ENCODE measurements around the gene CYP19A1. TPM values are rescaled to one million over a fixed set of nuclear protein-coding genes. Genes with fewer than 3 reads are reported as not detected.

CYP19A1 gene
- total RNA-seq, 2 experiments from 2014 or later = not detected

DNA sequence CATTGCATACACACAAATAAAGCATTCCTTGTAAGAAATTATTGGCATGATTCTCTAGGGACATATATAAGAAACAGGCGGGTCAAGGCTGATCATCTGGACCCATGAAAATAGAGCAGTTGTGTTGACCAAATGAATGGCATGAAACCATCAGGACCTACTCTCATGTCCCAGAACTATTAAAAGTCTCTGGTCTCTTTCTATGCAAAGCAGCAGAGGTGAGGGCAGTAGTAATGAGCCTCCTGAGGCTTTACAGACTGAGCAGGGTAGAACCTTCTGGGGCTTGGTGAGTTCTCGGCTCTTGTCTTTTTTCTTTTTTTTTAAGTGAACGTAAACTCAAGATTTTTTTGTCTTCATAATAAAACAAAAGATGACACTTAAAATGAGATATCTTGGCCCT is 12.3 kb upstream of the CYP19A1 start:
- peaks cover 39% of the 10 kb centered on the region for H3K27me3 Mint-ChIP-seq
- DNase-seq = no peak
- ChIA-PET POLR2A (no interaction called here), CTCF (interaction anchor here (1.0 kb wide), 1 partner anchor 32 kb away, joined by 4 read pairs; no protein-coding TSS in a partner anchor)
- no peaks in the 10 kb centered on the region for H3K9me3 Mint-ChIP-seq
- no peaks in the 10 kb centered on the region for H3K36me3 Mint-ChIP-seq (ENCODE audit: low read depth)
- no peak overlapping the region for H3K27ac Mint-ChIP-seq
- no peak overlapping the region for H3K4me3 Mint-ChIP-seq
- peaks cover 5% of the 10 kb centered on the region for H3K4me1 Mint-ChIP-seq

DNA sequence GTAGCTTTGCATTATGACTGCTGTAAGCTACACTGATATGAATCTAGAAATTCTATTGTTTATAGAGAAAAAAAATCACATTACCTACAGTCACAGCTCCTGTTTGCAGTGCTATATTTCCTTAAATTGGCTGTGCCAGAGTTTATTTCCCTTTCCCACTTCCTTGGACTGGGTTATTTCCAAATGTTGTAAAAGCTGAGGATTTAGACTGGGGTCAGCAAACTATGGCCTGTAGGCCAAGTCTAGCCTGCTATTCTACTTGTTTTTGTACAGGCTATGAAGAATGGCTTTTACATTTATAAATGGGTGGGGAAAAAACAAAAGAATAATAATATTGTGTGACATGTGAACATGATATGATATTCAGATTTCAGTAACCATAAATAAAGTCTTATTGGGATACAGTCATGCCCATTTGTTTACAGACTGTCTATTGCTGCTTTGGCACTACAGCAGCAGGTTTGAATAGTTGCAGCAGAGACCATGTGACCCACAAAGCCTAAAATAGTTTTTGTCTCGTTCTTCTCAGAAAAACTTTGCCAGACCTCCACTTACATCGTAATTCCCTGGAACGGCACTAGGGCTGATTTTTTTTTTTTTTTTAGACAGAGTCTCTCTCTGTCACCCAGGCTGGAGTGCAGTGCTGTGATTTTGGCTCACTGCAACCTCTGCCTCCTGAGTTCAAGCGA is 10.9 kb upstream of the CYP19A1 start:
- peaks cover 5% of the 10 kb centered on the region for H3K4me1 Mint-ChIP-seq
- no peaks in the 10 kb centered on the region for H3K36me3 Mint-ChIP-seq (ENCODE audit: low read depth)
- POLR2A ChIA-PET = no interaction called here
- no peak for DNase-seq
- H3K9me3 Mint-ChIP-seq = no peaks in the 10 kb centered on the region
- no peak overlapping the region for H3K27ac Mint-ChIP-seq
- no peak overlapping the region for H3K4me3 Mint-ChIP-seq
- peaks cover 36% of the 10 kb centered on the region for H3K27me3 Mint-ChIP-seq
- CTCF ChIA-PET = no interaction called here

DNA sequence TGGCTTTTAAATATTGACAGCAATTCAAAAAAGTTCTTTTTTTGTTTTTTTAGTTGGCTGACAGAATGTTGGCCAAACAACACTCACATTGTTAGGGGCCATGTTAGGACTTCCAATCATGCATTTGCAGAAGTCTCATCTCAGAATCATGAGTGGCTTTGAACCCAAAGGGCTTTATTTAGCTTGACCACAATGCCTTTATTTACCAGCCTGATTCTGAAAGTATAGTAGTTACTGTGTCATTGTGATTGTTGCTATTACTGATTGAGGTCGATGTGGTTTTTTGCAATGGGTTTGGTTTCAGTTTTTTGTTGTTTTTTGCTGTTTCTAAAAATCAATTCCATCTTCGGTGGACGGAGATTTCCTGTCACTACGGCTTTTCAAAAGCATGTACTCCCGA is 10.3 kb upstream of the CYP19A1 start:
- CTCF ChIA-PET = no interaction called here
- peaks cover 32% of the 10 kb centered on the region for H3K27me3 Mint-ChIP-seq
- no peak overlapping the region for H3K27ac Mint-ChIP-seq
- no peaks in the 10 kb centered on the region for H3K9me3 Mint-ChIP-seq
- H3K36me3 Mint-ChIP-seq (ENCODE audit: low read depth) = no peaks in the 10 kb centered on the region
- DNase-seq = no peak
- POLR2A ChIA-PET = no interaction called here
- no peak overlapping the region for H3K4me3 Mint-ChIP-seq
- H3K4me1 Mint-ChIP-seq = peaks cover 5% of the 10 kb centered on the region

DNA sequence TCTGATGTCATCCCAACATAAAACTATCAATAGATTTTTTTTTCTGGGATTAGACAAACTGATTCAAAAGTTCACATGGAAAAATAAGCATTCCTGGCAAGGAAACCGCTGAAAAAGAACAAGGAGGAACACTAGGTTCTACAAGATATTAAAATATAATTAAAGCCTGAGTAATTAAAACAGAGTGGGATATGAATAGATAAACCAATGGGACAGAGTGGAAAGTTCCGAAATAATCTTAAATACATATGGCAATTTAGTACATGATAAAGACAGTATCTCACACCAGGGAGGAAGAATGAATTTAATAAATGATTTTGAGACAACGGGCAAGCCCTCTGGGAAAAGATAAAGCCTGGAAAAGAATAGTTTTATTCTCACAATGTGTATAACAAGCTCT is 7.7 kb upstream of the CYP19A1 start:
- no peak overlapping the region for H3K4me3 Mint-ChIP-seq
- H3K9me3 Mint-ChIP-seq = no peaks in the 10 kb centered on the region
- H3K27me3 Mint-ChIP-seq = peaks cover 34% of the 10 kb centered on the region
- H3K27ac Mint-ChIP-seq = no peak overlapping the region
- no peaks in the 10 kb centered on the region for H3K36me3 Mint-ChIP-seq (ENCODE audit: low read depth)
- H3K4me1 Mint-ChIP-seq = peaks cover 5% of the 10 kb centered on the region
- POLR2A ChIA-PET = no interaction called here
- DNase-seq = no peak
- CTCF ChIA-PET = no interaction called here

DNA sequence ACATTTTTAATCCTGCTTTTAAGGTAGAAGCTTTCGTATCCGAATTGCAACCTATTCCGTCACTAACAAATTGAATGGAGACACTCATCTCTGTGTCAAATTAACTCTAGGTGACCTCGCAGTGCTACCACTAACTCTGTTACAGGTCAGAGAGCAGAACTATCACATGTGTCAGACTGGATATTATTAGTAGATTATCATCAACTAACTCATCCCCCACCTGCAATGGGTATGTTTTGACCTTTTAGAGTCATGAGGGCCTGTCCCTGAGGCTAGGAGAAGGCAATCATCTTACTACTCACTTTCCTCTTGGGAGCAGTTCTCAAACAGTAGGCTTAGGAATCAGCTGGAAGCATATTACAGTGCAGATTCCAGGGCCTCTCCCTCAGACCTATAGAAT is 5.1 kb upstream of the CYP19A1 start:
- ChIA-PET POLR2A (no interaction called here), CTCF (no interaction called here)
- Mint-ChIP-seq H3K36me3 (ENCODE audit: low read depth) (no peaks in the 10 kb centered on the region), H3K9me3 (no peaks in the 10 kb centered on the region), H3K27me3 (peaks cover 26% of the 10 kb centered on the region), H3K27ac (no peak overlapping the region), H3K4me3 (no peak overlapping the region), H3K4me1 (no peaks in the 10 kb centered on the region)
- no peak for DNase-seq

DNA sequence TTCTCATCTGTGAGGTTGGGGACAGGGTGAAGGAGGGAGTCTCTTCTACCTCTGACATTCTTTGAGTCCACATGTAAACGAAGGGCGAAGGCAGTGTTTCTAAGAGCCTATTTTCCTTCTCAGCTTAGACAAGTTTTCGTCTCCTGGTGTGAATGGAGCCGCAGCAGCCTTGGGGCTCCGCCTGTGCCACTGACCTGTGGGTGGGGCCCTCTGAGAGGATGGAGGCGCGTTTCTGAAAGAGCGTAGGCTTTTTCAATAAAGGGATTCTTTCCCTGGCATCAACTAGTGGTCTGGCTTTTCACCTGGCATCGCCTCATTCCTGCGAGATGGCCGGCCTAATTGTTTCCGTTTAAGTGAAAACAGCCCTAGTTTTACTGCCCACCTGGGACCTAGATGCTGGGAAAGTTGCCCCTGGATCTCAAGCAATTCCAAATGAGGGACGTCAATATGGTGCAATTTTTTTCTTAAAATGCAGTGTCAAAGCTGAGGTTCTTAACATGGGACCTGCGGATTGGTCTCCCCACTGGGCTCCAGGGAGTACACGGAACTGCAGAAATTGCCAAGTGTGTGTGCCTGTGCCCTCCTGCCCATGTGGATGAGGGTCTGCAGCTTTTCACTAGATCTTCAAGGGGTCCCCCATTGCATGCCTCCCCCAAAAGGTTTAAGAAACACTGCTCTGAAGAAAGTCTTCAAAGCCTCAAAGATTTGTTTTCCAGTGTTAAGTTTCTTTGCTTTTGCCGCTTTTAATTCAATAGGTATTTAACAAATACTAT is 4.0 kb upstream of the CYP19A1 start:
- ChIA-PET POLR2A (no interaction called here), CTCF (no interaction called here)
- Mint-ChIP-seq H3K27ac (no peak overlapping the region), H3K27me3 (peaks cover 25% of the 10 kb centered on the region), H3K4me1 (no peaks in the 10 kb centered on the region), H3K36me3 (ENCODE audit: low read depth) (no peaks in the 10 kb centered on the region), H3K9me3 (no peaks in the 10 kb centered on the region), H3K4me3 (no peak overlapping the region)
- DNase-seq = no peak

DNA sequence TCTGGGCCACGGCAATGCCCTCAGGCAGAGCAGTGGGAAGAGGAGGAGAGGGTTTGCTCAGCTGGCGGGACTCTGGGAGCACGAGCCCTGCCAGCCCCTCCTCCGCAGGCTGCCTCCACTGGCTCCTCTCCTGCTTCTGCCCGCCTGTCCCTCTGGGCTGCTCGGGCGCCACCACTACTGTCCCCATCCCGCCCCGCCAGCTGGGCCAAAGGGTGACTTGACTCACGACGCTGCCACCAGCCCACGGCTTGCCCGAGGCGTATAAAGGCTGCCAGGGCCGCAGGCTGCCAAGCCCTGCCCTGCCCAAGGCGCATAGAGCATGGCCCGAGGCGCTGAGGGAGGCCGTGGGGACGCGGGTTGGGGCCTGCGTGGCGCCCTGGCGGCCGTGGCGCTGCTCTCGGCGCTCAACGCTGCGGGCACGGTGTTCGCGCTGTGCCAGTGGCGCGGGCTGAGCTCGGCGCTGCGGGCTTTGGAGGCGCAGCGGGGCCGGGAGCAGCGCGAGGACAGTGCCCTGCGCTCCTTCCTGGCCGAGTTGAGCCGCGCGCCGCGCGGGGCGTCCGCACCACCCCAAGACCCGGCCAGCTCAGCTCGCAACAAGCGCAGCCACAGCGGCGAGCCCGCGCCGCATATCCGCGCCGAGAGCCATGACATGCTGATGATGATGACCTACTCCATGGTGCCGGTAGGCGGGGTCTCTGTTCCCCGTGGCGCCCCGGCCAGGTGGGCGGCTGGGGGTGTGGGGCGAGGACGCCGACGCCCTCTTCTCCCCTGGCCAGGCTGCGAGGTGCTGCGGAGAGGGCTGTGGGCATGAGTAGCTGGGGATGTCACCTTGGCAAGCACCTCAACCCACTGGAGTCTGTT is 3.2 kb upstream of the CYP19A1 start, which contains the start of gene GLDN:
Gene GLDN (plus strand): TSS at position 290 of the 861 bp plus-strand sequence. CDS start 30 bp downstream, at position 320.
- Mint-ChIP-seq H3K4me3 (no peak within 1 kb of the TSS), H3K36me3 (ENCODE audit: low read depth) (no peaks in the 10 kb centered on the region), H3K4me1 (no peaks in the 10 kb centered on the region), H3K9me3 (no peaks in the 10 kb centered on the region), H3K27me3 (peaks cover 22% of the 10 kb centered on the region), H3K27ac (no peak within 1 kb of the TSS)
- CTCF ChIA-PET = no interaction called here
- DNase-seq = no peak
- POLR2A ChIA-PET = no interaction called here

DNA sequence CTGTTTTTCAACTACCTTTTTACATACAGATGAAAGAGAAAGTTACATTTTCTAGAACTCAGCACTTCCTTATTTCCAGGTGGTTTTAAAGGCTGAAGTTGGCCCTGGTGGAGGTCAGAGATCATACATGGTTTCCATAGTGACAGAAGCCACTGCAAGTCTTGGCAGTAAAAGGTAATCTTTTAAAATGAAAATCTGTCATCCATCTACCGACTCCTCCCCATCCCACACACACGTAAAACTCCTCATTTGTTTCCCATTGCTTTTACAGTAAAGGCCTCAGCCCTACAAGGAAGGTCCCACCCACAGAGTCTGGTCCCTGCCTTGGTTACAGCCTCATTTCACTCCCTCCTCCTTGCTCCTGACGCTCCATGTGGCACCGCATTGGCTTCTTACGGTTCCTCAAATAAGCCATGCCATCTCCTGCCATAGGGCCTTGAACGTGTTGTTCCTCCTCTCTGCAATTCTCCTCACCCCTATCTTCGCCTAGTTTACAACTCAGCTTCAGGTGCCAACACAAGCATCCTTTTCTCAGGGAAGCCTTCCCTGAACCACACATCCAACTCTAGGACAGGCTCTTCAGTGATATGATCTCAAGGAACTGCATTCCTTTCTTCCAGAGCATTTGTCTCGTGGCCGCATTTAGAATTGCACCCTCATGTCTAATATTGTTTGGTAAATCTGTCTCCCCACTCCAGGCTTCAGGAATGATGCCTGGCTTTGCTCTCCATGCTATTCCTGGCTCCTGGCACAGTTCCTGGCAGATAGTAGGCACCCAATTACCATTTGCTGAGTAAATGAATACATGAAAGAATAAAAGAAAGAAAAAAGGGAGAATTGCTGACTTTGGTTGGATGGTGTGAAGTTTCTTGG is 2.6 kb downstream of the CYP19A1 start:
- peaks cover 3% of the 10 kb centered on the region for H3K4me1 Mint-ChIP-seq
- ChIA-PET POLR2A (no interaction called here), CTCF (no interaction called here)
- DNase-seq = no peak
- no peaks in the 10 kb centered on the region for H3K36me3 Mint-ChIP-seq (ENCODE audit: low read depth)
- H3K27ac Mint-ChIP-seq = no peak overlapping the region
- H3K27me3 Mint-ChIP-seq = peaks cover 6% of the 10 kb centered on the region
- H3K9me3 Mint-ChIP-seq = no peaks in the 10 kb centered on the region
- H3K4me3 Mint-ChIP-seq = no peak overlapping the region

DNA sequence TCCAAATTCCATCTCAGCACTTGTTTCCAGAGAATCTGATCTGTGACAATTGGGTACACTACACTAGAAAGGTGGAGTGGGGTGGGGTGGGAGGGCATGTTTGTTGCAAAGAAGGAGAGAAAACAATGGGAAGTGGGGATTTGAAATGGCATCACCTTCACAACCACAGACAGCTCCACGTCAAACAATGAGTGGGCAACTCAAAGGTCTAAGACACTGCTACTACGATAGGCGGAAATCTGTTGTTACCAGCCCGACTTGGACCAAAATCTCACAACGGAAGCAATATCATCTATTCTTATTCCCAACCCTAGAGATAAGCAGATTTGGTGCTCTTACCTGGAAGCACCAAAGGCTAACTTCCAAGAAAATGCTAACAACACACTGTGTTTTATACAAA is 3.3 kb downstream of the CYP19A1 start:
- no peaks in the 10 kb centered on the region for H3K9me3 Mint-ChIP-seq
- POLR2A ChIA-PET = no interaction called here
- no peaks in the 10 kb centered on the region for H3K36me3 Mint-ChIP-seq (ENCODE audit: low read depth)
- CTCF ChIA-PET = no interaction called here
- H3K4me1 Mint-ChIP-seq = peaks cover 3% of the 10 kb centered on the region
- peaks cover 6% of the 10 kb centered on the region for H3K27me3 Mint-ChIP-seq
- DNase-seq = no peak
- H3K27ac Mint-ChIP-seq = no peak overlapping the region
- no peak overlapping the region for H3K4me3 Mint-ChIP-seq

DNA sequence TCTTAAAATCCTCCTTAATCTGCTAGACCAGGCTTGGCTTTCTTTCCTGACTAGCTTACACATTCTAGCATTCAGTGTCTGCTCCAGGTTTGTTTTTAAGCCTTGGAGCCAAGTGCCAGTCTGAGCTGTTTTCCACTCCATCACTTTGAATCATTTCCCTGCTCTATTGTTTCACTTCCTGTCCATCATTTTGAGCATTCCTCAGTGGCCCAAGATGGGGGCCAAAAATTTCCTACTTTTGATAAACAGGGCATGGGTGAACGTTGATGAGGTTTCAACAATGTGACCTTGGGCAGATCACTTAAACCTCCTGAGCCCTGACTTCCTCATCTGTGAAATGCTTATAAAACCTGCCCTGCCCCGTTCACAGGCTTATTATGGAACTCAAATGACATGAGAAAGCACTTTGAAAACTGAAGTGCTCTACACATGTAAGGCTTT is 4.4 kb downstream of the CYP19A1 start:
- POLR2A ChIA-PET = no interaction called here
- H3K4me3 Mint-ChIP-seq = no peak overlapping the region
- peaks cover 6% of the 10 kb centered on the region for H3K27me3 Mint-ChIP-seq
- CTCF ChIA-PET = no interaction called here
- no peak for DNase-seq
- no peak overlapping the region for H3K27ac Mint-ChIP-seq
- no peaks in the 10 kb centered on the region for H3K9me3 Mint-ChIP-seq
- H3K36me3 Mint-ChIP-seq (ENCODE audit: low read depth) = no peaks in the 10 kb centered on the region
- peaks cover 3% of the 10 kb centered on the region for H3K4me1 Mint-ChIP-seq

DNA sequence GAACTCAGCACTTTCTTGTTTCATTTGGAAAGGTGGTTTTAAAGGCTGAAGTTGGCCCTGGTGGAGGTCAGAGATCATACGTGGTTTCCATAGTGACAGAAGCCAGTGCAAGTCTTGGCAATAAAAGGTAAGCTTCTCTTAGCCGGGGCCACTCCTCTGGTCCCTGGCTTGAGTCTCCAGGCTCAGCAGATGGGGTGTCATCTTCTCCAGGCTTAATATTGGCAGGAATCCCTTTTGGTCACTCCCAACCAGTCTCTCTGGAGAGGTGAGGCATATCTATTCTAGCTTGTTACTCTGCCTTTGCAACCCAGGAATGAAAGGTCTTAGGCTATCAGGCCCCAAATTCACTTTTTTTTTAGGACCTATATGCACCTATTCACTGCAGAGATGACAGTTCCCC is 4.8 kb downstream of the CYP19A1 start:
- Mint-ChIP-seq H3K27me3 (peaks cover 6% of the 10 kb centered on the region), H3K4me3 (no peak overlapping the region), H3K27ac (no peak overlapping the region), H3K4me1 (peaks cover 3% of the 10 kb centered on the region), H3K36me3 (ENCODE audit: low read depth) (no peaks in the 10 kb centered on the region), H3K9me3 (no peaks in the 10 kb centered on the region)
- DNase-seq = no peak
- ChIA-PET CTCF (no interaction called here), POLR2A (no interaction called here)

DNA sequence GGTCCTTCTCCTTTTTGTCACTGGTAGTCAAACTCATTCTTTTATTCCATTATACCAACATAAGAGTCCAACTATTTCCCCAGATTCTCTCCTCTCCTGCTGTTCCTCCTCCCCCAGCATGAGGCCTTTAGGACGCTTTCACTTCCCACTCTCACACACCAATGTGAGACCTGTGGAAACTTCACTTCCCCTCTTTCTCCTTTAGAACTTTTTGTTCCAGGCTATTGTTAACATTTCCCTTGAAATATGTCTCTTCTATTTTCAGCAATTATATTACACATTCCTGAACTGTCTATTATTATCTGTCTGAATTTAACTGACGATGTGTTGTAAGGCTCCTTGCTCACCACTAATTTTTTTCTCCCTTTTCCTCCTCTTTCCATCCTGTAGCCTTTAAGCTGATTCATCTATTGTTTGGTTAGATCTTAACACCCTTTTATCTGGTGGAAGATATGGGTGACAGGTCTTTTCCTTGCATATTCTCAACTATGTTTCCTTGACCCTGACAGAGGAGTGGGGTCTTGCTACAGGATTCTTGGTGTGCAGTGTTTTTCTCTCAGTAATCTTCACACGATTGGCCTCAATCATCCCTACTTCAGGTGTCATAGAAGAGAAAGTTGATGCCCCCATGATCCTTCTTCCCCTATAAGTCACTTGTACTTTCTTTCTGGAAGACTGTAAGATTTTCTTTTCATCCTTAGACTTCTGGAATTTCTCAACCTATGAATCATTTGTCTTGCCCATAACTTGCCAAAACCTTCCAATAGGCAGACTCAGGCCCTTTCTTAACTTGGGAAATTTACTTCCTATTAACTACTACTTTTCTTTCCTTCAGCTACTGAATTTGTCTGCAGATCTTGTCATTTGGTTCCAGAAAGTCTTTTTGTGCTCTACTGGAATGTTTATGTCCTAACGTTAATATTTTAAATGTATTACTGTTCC is 5.9 kb downstream of the CYP19A1 start:
- H3K36me3 Mint-ChIP-seq (ENCODE audit: low read depth) = no peaks in the 10 kb centered on the region
- POLR2A ChIA-PET = no interaction called here
- no peak overlapping the region for H3K4me3 Mint-ChIP-seq
- no peak overlapping the region for H3K27ac Mint-ChIP-seq
- DNase-seq = no peak
- H3K9me3 Mint-ChIP-seq = no peaks in the 10 kb centered on the region
- CTCF ChIA-PET = no interaction called here
- H3K27me3 Mint-ChIP-seq = peaks cover 6% of the 10 kb centered on the region
- peaks cover 3% of the 10 kb centered on the region for H3K4me1 Mint-ChIP-seq

All from activated CD4-positive, alpha-beta memory T cell treated with anti-CD3 and anti-CD28 coated beads, Interleukin-2, amount 10 ng/mL, durations not matched to agents 7 days and 5 days (primary cell).